ENCODE data around the gene CLCN2.

Gene CLCN2

GRCh38 chr3:184358124-184358767 lies 3.2 kb downstream of the CLCN2 start:
- Histone ChIP-seq H3K36me3 (ENCODE audit: control insufficient read depth, insufficient read depth, low read length) (peaks cover 44% of the 10 kb centered on the region), H3K27me3 (ENCODE audit: control insufficient read depth, insufficient read depth, low read length) (peaks cover 17% of the 10 kb centered on the region), H3K9me3 (ENCODE audit: control insufficient read depth, insufficient read depth, low read length) (no peaks in the 10 kb centered on the region), H3K27ac (ENCODE audit: low read depth, low read length) (no peak overlapping the region), H3K4me1 (ENCODE audit: control insufficient read depth, insufficient read depth, low read length) (peaks cover 13% of the 10 kb centered on the region), H3K4me3 (ENCODE audit: low read depth, low read length) (no peak overlapping the region), H3K9ac (ENCODE audit: low read depth, low read length) (no peak overlapping the region)

- H3K4me3 ChIP-seq (ENCODE audit: low read depth, low read length) = no peak overlapping the region
- H3K27ac ChIP-seq (ENCODE audit: low read depth, low read length) = no peak overlapping the region
- no peak overlapping the region for H3K9ac ChIP-seq (ENCODE audit: low read depth, low read length)
- no peaks in the 10 kb centered on the region for H3K9me3 ChIP-seq (ENCODE audit: control insufficient read depth, insufficient read depth, low read length)
- H3K36me3 ChIP-seq (ENCODE audit: control insufficient read depth, insufficient read depth, low read length) = peaks cover 51% of the 10 kb centered on the region
- H3K27me3 ChIP-seq (ENCODE audit: control insufficient read depth, insufficient read depth, low read length) = peaks cover 17% of the 10 kb centered on the region
- H3K4me1 ChIP-seq (ENCODE audit: control insufficient read depth, insufficient read depth, low read length) = peaks cover 13% of the 10 kb centered on the region
Measured at GRCh38 chr3:184357248-184358123, 3.9 kb downstream of the CLCN2 start.

GRCh38 chr3:184355261-184356040 lies 6.0 kb downstream of the CLCN2 start:
- Histone ChIP-seq H3K27me3 (ENCODE audit: control insufficient read depth, insufficient read depth, low read length) (peaks cover 9% of the 10 kb centered on the region), H3K9me3 (ENCODE audit: control insufficient read depth, insufficient read depth, low read length) (no peaks in the 10 kb centered on the region), H3K36me3 (ENCODE audit: control insufficient read depth, insufficient read depth, low read length) (peaks cover 62% of the 10 kb centered on the region), H3K4me3 (ENCODE audit: low read depth, low read length) (no peak overlapping the region), H3K27ac (ENCODE audit: low read depth, low read length) (no peak overlapping the region), H3K4me1 (ENCODE audit: control insufficient read depth, insufficient read depth, low read length) (peaks cover 24% of the 10 kb centered on the region), H3K9ac (ENCODE audit: low read depth, low read length) (no peak overlapping the region)

GRCh38 chr3:184354754-184355153 lies 6.7 kb downstream of the CLCN2 start:
- peaks cover 3% of the 10 kb centered on the region; the same call in 1 of the 2 replicates for H3K27me3 ChIP-seq (ENCODE audit: control insufficient read depth, insufficient read depth, low read length)
- H3K27ac ChIP-seq (ENCODE audit: low read depth, low read length) = no peak overlapping the region
- no peaks in the 10 kb centered on the region for H3K9me3 ChIP-seq (ENCODE audit: control insufficient read depth, insufficient read depth, low read length)
- H3K4me1 ChIP-seq (ENCODE audit: control insufficient read depth, insufficient read depth, low read length) = peaks cover 19% of the 10 kb centered on the region
- H3K4me3 ChIP-seq (ENCODE audit: low read depth, low read length) = no peak overlapping the region
- H3K9ac ChIP-seq (ENCODE audit: low read depth, low read length) = no peak overlapping the region
- H3K36me3 ChIP-seq (ENCODE audit: control insufficient read depth, insufficient read depth, low read length) = peaks cover 62% of the 10 kb centered on the region

GRCh38 chr3:184354121-184354728 lies 7.2 kb downstream of the CLCN2 start:
- Histone ChIP-seq H3K36me3 (ENCODE audit: control insufficient read depth, insufficient read depth, low read length) (peaks cover 62% of the 10 kb centered on the region), H3K9me3 (ENCODE audit: control insufficient read depth, insufficient read depth, low read length) (no peaks in the 10 kb centered on the region), H3K27ac (ENCODE audit: low read depth, low read length) (no peak overlapping the region), H3K27me3 (ENCODE audit: control insufficient read depth, insufficient read depth, low read length) (peaks cover 2% of the 10 kb centered on the region; the same call in 1 of the 2 replicates), H3K9ac (ENCODE audit: low read depth, low read length) (no peak overlapping the region), H3K4me3 (ENCODE audit: low read depth, low read length) (no peak overlapping the region), H3K4me1 (ENCODE audit: control insufficient read depth, insufficient read depth, low read length) (peaks cover 16% of the 10 kb centered on the region)

GRCh38 chr3:184353546-184353941 lies 7.9 kb downstream of the CLCN2 start:
- H3K9ac ChIP-seq (ENCODE audit: low read depth, low read length) = no peak overlapping the region

GRCh38 chr3:184352897-184353545 lies 8.4 kb downstream of the CLCN2 start:
- Histone ChIP-seq H3K4me1 (ENCODE audit: control insufficient read depth, insufficient read depth, low read length) (peaks cover 14% of the 10 kb centered on the region), H3K27me3 (ENCODE audit: control insufficient read depth, insufficient read depth, low read length) (no peaks in the 10 kb centered on the region), H3K9me3 (ENCODE audit: control insufficient read depth, insufficient read depth, low read length) (no peaks in the 10 kb centered on the region), H3K27ac (ENCODE audit: low read depth, low read length) (no peak overlapping the region), H3K4me3 (ENCODE audit: low read depth, low read length) (no peak overlapping the region), H3K9ac (ENCODE audit: low read depth, low read length) (no peak overlapping the region), H3K36me3 (ENCODE audit: control insufficient read depth, insufficient read depth, low read length) (peaks cover 55% of the 10 kb centered on the region)

More at GRCh38 chr3:184353546-184353941, 7.9 kb downstream of the CLCN2 start:
- H3K4me3 ChIP-seq (ENCODE audit: low read depth, low read length) = no peak overlapping the region
- H3K36me3 ChIP-seq (ENCODE audit: control insufficient read depth, insufficient read depth, low read length) = peaks cover 60% of the 10 kb centered on the region
- peaks cover 14% of the 10 kb centered on the region for H3K4me1 ChIP-seq (ENCODE audit: control insufficient read depth, insufficient read depth, low read length)
- no peaks in the 10 kb centered on the region for H3K27me3 ChIP-seq (ENCODE audit: control insufficient read depth, insufficient read depth, low read length)
- no peak overlapping the region for H3K27ac ChIP-seq (ENCODE audit: low read depth, low read length)
- no peaks in the 10 kb centered on the region for H3K9me3 ChIP-seq (ENCODE audit: control insufficient read depth, insufficient read depth, low read length)

- Histone ChIP-seq H3K27me3 (ENCODE audit: control insufficient read depth, insufficient read depth, low read length) (no peaks in the 10 kb centered on the region), H3K4me3 (ENCODE audit: low read depth, low read length) (no peak overlapping the region), H3K9ac (ENCODE audit: low read depth, low read length) (no peak overlapping the region), H3K36me3 (ENCODE audit: control insufficient read depth, insufficient read depth, low read length) (peaks cover 55% of the 10 kb centered on the region), H3K4me1 (ENCODE audit: control insufficient read depth, insufficient read depth, low read length) (peaks cover 14% of the 10 kb centered on the region), H3K27ac (ENCODE audit: low read depth, low read length) (peak overlapping the region; percentile 53), H3K9me3 (ENCODE audit: control insufficient read depth, insufficient read depth, low read length) (no peaks in the 10 kb centered on the region)
Measured at GRCh38 chr3:184352149-184352785, 9.1 kb downstream of the CLCN2 start.

GRCh38 chr3:184351511-184352148 lies 9.8 kb downstream of the CLCN2 start:
- H3K27me3 ChIP-seq (ENCODE audit: control insufficient read depth, insufficient read depth, low read length) = no peaks in the 10 kb centered on the region
- H3K36me3 ChIP-seq (ENCODE audit: control insufficient read depth, insufficient read depth, low read length) = peaks cover 49% of the 10 kb centered on the region
- H3K27ac ChIP-seq (ENCODE audit: low read depth, low read length) = peak overlapping the region; percentile 53
- H3K9ac ChIP-seq (ENCODE audit: low read depth, low read length) = no peak overlapping the region
- H3K4me3 ChIP-seq (ENCODE audit: low read depth, low read length) = no peak overlapping the region
- H3K4me1 ChIP-seq (ENCODE audit: control insufficient read depth, insufficient read depth, low read length) = peaks cover 14% of the 10 kb centered on the region
- H3K9me3 ChIP-seq (ENCODE audit: control insufficient read depth, insufficient read depth, low read length) = no peaks in the 10 kb centered on the region
